Measurements from ENCODE around the gene CLDN4. TPM values are rescaled to one million over a fixed set of nuclear protein-coding genes. Genes with fewer than 3 reads are reported as not detected.

The CLDN4 gene
- total RNA-seq, 2 experiments from 2014 or later: 0.16 to 0.29 TPM

DNA sequence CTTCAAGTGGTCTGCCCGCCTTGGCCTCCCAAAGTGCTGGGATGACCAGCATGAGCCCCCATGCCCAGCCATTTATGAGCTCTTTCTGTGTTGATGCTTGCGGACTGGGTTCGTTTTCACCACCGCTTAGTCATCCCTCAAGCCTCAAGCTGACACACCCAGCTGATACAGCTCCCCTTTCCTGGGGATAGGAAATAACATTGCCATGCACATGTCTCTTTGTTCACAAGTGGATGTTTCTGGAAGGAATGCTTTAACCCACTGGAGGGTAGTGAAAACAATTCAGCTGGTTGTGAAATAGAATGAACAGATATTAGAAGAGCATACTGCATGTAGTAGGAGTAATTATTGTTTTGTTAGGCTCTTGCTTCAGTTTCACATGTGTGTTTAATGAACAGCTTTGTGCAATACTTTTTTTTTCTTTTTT, 20.0 kb downstream of the CLDN4 start:
- ATAC-seq (no peak), DNase-seq (no peak)
- no peaks in the 10 kb centered on the region for H3K36me3 Mint-ChIP-seq (ENCODE audit: low read depth)
- H3K27me3 Mint-ChIP-seq (ENCODE audit: low read depth): peaks cover 14% of the 10 kb centered on the region
- H3K4me1 Mint-ChIP-seq (ENCODE audit: low read depth): peaks cover 21% of the 10 kb centered on the region
- no peak overlapping the region for H3K27ac Mint-ChIP-seq
- ChIA-PET POLR2A (no interaction called here), CTCF (interaction anchor here (1.0 kb wide), 1 partner anchor 18 kb away, joined by 4 read pairs; no protein-coding TSS in a partner anchor)
- no peaks in the 10 kb centered on the region for H3K9me3 Mint-ChIP-seq (ENCODE audit: insufficient read depth)
- H3K4me3 Mint-ChIP-seq: no peak overlapping the region

DNA sequence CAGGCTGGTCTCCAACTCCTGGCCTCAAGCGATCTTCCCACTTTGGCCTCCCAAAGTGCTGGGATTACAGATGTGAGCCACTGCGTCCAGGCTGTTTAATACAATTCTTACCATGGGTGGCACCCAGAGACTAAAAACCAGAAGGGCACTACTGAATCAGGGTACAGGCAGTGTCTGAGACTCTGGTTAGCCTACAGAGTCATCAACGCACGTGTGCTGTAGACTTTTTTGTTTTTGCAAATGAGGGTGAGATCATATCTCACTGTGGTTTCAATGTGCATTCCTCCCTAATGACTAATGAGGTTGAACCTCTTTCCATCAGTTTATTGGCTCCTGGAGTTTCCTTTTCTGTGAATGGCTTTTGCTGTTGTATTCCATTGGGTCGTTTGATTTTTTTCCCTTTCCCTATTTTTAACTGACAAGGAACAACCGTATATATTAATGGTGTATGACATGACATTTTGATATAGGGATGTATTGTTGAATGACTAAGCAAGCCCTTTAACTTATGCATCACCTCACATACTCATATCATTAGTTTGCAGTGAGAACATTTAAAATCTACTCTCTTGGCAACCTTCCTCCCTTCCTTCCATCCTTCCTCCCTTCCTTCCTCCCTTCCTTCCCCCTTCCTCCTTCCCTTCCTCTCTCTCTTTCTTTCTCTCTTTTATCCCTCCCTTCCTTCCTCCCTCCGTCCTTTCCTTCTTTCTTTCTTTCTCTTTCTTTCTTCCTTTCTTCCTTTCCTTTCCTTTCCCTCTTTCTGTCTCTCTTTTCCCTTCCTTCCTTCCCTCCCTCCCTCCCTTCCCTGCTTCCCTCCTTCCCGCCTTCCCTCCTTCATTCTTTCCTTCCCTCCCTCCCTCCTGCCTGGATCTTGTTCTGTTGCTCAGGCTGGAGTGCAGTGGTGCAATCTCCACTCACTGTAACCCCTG, 20.9 kb downstream of the CLDN4 start:
- POLR2A ChIA-PET: no interaction called here
- Mint-ChIP-seq H3K27me3 (ENCODE audit: low read depth) (peaks cover 16% of the 10 kb centered on the region), H3K27ac (no peak overlapping the region), H3K9me3 (ENCODE audit: insufficient read depth) (no peaks in the 10 kb centered on the region), H3K4me3 (no peak overlapping the region), H3K4me1 (ENCODE audit: low read depth) (peaks cover 24% of the 10 kb centered on the region), H3K36me3 (ENCODE audit: low read depth) (no peaks in the 10 kb centered on the region)
- ATAC-seq (peak; percentile 65), DNase-seq (peak; percentile 37)
- CTCF ChIA-PET: interaction anchor here (1.0 kb wide), 1 partner anchor 25 kb away, joined by 3 read pairs; no protein-coding TSS in a partner anchor

GRCh38 chr7:73852500-73852899, 21.7 kb downstream of the CLDN4 start:
- peaks cover 24% of the 10 kb centered on the region for H3K4me1 Mint-ChIP-seq (ENCODE audit: low read depth)
- ChIA-PET POLR2A (no interaction called here), CTCF (interaction anchor here (1.0 to 4.5 kb wide), 2 partner anchors 26 to 41 kb away, joined by 3 to 42 read pairs; no protein-coding TSS in a partner anchor)
- no peak overlapping the region for H3K4me3 Mint-ChIP-seq
- H3K36me3 Mint-ChIP-seq (ENCODE audit: low read depth): no peaks in the 10 kb centered on the region
- no peaks in the 10 kb centered on the region for H3K9me3 Mint-ChIP-seq (ENCODE audit: insufficient read depth)
- peaks cover 18% of the 10 kb centered on the region for H3K27me3 Mint-ChIP-seq (ENCODE audit: low read depth)
- no peak for ATAC-seq
- H3K27ac Mint-ChIP-seq: no peak overlapping the region
- no peak for DNase-seq

DNA sequence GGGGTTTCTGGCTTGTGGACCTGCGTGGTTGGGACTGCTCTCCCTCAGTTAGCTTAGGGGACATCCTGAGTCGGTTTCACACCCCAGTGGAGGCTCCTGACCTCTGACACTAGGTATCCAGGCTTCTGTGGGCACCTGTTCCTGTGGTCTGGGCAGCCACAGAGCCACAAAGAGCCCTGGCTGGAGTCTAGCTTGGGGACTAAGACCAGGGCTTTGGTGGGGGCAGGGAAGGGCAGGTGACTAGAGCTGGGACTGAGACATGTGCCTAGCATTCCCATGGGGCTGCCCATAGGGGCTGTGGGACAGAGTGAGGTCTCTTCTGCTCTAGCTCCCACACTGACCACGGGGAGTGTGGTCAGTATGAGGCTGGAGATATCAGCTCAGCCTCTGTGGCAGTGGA, 26.1 kb downstream of the CLDN4 start:
- Mint-ChIP-seq H3K36me3 (ENCODE audit: low read depth) (no peaks in the 10 kb centered on the region), H3K4me1 (ENCODE audit: low read depth) (peaks cover 12% of the 10 kb centered on the region), H3K9me3 (ENCODE audit: insufficient read depth) (no peaks in the 10 kb centered on the region), H3K27me3 (ENCODE audit: low read depth) (peaks cover 24% of the 10 kb centered on the region), H3K4me3 (no peak overlapping the region), H3K27ac (no peak overlapping the region)
- DNase-seq (no peak), ATAC-seq (no peak)
- POLR2A ChIA-PET: interaction anchor here (1.0 to 1.1 kb wide), 2 partner anchors 29 to 182 kb away, joined by 3 to 5 read pairs; no protein-coding TSS in a partner anchor
- CTCF ChIA-PET: interaction anchor here (1.3 to 4.5 kb wide), 4 partner anchors 14 to 122 kb away, joined by 5 to 42 read pairs (median 13); partner anchors contain the start of genes ABHD11 and METTL27

DNA sequence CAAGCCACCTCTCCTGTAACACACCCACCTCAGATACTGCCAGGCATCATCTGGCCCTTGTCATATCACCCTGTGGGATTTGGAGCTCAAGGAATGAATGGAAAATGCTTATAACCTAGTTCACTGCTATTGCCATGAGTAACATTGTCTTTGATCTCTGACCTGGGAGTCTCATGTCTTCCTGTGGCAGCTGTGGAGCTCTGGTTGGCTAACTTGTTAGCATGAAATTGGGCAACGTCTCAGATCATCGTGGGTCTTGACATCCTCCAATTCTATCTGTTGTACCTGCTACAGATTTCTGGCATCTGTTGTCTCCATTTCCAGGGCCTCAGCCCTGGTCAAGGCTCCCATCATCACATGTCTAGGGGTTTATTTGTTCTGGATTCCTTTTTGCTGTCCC, 28.0 kb downstream of the CLDN4 start:
- DNase-seq (no peak), ATAC-seq (no peak)
- H3K4me1 Mint-ChIP-seq (ENCODE audit: low read depth): peaks cover 10% of the 10 kb centered on the region
- no peaks in the 10 kb centered on the region for H3K9me3 Mint-ChIP-seq (ENCODE audit: insufficient read depth)
- ChIA-PET CTCF (interaction anchor here (0.7 kb wide), 1 partner anchor 323 kb away, joined by 3 read pairs; no protein-coding TSS in a partner anchor), POLR2A (no interaction called here)
- no peak overlapping the region for H3K4me3 Mint-ChIP-seq
- H3K27ac Mint-ChIP-seq: no peak overlapping the region
- no peaks in the 10 kb centered on the region for H3K36me3 Mint-ChIP-seq (ENCODE audit: low read depth)
- peaks cover 17% of the 10 kb centered on the region for H3K27me3 Mint-ChIP-seq (ENCODE audit: low read depth)

DNA sequence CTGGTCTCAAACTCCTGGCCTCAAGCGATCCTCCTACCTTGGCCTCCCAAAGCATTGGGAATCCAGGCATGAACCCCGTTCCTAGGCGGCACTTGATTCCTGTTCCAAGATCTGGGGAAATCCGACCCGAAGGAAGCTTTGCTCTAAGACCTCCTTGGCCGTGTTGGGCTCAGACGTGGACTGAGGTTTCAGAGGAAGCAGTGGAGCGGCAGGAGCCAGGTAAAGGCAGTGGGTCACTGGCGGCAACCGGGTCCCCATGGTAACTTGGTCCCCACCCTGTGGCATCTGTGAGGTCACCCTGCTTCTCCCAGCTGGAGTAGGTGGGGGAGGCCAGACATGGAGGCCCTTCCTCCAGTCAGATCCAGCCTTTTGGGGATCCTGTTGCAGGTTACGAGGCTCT, 30.1 kb downstream of the CLDN4 start, which contains the start of gene TMEM270:
TMEM270 (plus strand) TSS at position 301 of the 400 bp plus-strand sequence; CDS start at position 337, 36 bp downstream.
- Mint-ChIP-seq H3K36me3 (ENCODE audit: low read depth) (no peaks in the 10 kb centered on the region), H3K9me3 (ENCODE audit: insufficient read depth) (no peaks in the 10 kb centered on the region), H3K27me3 (ENCODE audit: low read depth) (peaks cover 12% of the 10 kb centered on the region), H3K4me1 (ENCODE audit: low read depth) (peaks cover 2% of the 10 kb centered on the region), H3K4me3 (no peak within 1 kb of the TSS), H3K27ac (no peak within 1 kb of the TSS)
- POLR2A ChIA-PET: interaction anchor here (0.6 kb wide), 1 partner anchor 27 kb away, joined by 3 read pairs; no protein-coding TSS in a partner anchor
- DNase-seq: no peak
- no peak for ATAC-seq
- CTCF ChIA-PET: no interaction called here

DNA sequence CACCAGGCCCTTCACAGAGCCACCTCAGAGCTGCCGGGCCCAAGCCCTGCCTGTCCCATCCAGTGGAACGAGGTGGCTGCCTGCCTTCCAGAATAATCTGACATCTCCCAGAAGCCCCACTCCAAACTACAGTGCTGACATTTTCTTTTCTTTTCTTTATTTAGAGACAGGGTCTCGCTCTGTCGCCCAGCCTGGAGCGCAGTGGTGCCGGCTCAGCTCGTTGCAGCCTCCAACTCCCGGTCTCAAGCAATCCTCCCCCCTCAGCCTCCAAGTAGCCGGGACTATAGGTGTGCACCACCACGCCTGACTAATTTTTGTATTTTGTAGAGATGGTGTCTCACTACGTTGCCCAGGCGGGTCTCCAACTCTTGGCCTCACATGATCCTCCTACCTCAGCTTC, 30.5 kb downstream of the CLDN4 start:
- H3K4me1 Mint-ChIP-seq (ENCODE audit: low read depth): no peaks in the 10 kb centered on the region
- H3K27me3 Mint-ChIP-seq (ENCODE audit: low read depth): peaks cover 12% of the 10 kb centered on the region
- ChIA-PET POLR2A (interaction anchor here (0.6 kb wide), 2 partner anchors 27 to 218 kb away, joined by 3 to 4 read pairs; no protein-coding TSS in a partner anchor), CTCF (no interaction called here)
- ATAC-seq (no peak), DNase-seq (no peak)
- H3K27ac Mint-ChIP-seq: no peak overlapping the region
- no peaks in the 10 kb centered on the region for H3K36me3 Mint-ChIP-seq (ENCODE audit: low read depth)
- no peaks in the 10 kb centered on the region for H3K9me3 Mint-ChIP-seq (ENCODE audit: insufficient read depth)
- H3K4me3 Mint-ChIP-seq: no peak overlapping the region

DNA sequence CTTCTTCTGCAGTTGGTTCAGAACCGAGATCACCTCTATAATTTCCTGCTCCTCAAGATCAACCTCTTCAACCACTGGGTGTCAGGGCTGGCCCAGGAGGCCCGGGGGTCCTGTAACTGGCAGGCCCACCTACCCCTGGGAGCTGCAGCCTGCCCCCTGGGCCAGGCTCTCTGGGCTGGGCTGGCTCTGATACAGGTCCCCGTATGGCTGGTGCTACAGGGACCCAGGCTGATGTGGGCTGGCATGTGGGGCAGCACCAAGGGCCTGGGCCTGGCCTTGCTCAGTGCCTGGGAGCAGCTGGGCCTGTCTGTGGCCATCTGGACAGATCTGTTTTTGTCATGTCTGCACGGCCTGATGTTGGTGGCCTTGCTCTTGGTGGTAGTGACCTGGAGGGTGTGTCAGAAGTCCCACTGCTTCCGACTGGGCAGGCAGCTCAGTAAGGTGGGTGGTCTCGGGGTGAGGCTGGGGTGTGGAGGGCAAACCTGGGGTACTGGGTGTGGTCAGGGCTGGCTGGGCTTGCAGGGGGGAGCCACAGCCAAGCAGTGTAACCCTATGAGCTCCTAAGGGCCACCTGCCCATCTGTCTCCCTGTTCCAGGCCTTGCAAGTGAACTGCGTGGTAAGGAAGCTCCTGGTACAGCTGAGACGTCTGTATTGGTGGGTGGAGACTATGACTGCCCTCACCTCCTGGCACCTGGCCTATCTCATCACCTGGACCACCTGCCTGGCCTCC, 34.4 kb downstream of the CLDN4 start:
- H3K27ac Mint-ChIP-seq: no peak overlapping the region
- H3K27me3 Mint-ChIP-seq (ENCODE audit: low read depth): no peaks in the 10 kb centered on the region
- no peaks in the 10 kb centered on the region for H3K36me3 Mint-ChIP-seq (ENCODE audit: low read depth)
- ChIA-PET POLR2A (no interaction called here), CTCF (interaction anchor here (0.9 to 1.9 kb wide), 2 partner anchors 161 to 165 kb away, joined by 3 to 8 read pairs; no protein-coding TSS in a partner anchor)
- no peak overlapping the region for H3K4me3 Mint-ChIP-seq
- no peaks in the 10 kb centered on the region for H3K9me3 Mint-ChIP-seq (ENCODE audit: insufficient read depth)
- ATAC-seq (no peak), DNase-seq (no peak)
- no peaks in the 10 kb centered on the region for H3K4me1 Mint-ChIP-seq (ENCODE audit: low read depth)

DNA sequence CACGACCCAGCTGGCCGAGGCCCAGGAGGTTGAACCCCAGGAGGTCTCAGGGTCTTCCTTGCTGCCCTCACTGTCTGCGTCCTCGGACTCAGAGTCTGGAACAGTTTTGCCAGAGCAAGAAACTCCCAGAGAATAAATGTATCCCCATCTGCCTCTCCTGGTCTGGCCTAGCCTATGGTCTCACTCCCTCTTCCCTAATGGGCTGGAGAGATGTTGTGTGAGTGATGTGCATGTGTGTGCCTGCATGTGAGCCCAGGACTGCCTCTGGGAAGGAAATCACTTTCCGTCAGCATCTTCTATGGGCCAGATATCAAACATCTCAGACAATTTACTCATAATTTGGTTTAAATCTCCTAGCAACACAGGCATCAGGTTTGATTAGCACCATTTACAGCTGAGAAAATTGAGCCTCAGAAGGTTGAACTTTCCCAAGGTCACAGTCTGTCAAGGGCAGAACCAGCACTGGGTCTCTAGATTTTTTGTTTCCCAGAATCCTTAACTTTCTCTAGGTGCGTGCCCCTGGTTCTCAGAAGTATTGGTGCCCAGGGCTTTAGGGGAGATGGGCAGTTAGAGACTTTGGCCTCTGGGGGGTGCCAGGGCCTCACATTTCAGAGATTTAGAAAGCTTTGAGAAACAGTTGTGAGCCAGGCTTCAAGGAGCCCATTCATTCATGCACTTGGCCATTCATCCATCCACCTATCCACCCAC, 35.1 kb downstream of the CLDN4 start:
- Mint-ChIP-seq H3K27me3 (ENCODE audit: low read depth) (no peaks in the 10 kb centered on the region), H3K4me1 (ENCODE audit: low read depth) (no peaks in the 10 kb centered on the region), H3K27ac (no peak overlapping the region), H3K4me3 (no peak overlapping the region), H3K36me3 (ENCODE audit: low read depth) (no peaks in the 10 kb centered on the region), H3K9me3 (ENCODE audit: insufficient read depth) (no peaks in the 10 kb centered on the region)
- ATAC-seq (no peak), DNase-seq (peak; percentile 28)
- CTCF ChIA-PET: interaction anchor here (1.0 to 1.9 kb wide), 2 partner anchors 113 to 160 kb away, joined by 3 to 8 read pairs; no protein-coding TSS in a partner anchor
- POLR2A ChIA-PET: no interaction called here

DNA sequence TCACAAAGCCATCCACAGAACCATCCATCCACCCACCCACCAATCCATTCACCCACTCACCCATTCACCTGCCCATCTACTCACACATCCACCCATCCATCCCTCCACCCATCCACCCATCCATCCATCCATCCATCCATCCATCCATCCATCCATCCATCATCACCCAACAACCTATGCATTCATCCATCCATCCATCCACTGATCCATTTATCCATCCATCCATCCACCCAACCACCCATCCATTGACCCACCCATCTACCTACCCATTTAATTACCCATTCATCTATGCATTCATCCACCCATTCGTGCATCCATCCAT, 35.6 kb downstream of the CLDN4 start:
- Mint-ChIP-seq H3K27me3 (ENCODE audit: low read depth) (no peaks in the 10 kb centered on the region), H3K27ac (no peak overlapping the region), H3K4me1 (ENCODE audit: low read depth) (no peaks in the 10 kb centered on the region), H3K4me3 (no peak overlapping the region), H3K36me3 (ENCODE audit: low read depth) (no peaks in the 10 kb centered on the region), H3K9me3 (ENCODE audit: insufficient read depth) (no peaks in the 10 kb centered on the region)
- ChIA-PET CTCF (interaction anchor here (1.0 to 1.9 kb wide), 2 partner anchors 113 to 160 kb away, joined by 3 to 8 read pairs; no protein-coding TSS in a partner anchor), POLR2A (no interaction called here)
- no peak for DNase-seq
- no peak for ATAC-seq

DNA sequence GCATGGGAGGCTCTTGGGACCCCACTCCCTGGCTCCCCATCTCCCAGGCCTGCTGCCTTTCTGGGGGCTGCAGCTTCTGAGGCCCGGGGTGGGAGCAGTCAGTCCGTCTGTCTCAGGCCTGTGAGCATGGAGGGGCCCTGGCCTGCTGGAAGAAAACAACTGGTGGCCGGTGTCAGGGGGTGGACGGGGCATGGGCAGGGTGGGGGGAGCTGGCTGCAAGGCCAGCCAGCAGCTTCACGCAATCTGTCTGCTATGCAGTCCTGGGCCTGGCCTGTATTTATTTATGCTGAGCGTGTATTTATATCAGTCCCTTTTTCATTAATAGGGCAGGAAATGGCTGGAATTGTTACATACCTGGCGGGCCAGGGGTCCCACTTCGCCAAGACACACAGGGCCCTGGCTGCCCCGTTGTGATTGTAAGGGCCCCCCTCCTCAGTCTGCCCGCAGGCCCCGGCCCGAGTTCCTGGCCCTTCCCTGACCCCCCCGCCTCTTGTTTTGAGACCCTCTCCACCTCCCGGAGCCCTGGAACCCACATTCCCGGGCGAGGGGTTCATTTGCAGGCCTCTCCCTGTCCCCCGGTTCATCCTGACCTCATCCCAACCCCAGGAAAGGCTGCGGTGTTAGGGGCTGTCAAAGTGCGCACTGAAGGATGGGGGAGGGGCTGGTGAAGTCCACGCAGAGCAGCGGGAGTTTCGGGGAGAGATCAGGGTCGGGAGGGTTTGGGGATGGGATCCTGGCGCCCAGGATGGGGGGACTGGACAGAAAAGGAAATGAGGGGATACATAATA, 38.4 kb downstream of the CLDN4 start:
- ATAC-seq (no peak), DNase-seq (no peak)
- no peak overlapping the region for H3K4me3 Mint-ChIP-seq
- POLR2A ChIA-PET: no interaction called here
- no peaks in the 10 kb centered on the region for H3K36me3 Mint-ChIP-seq (ENCODE audit: low read depth)
- no peaks in the 10 kb centered on the region for H3K9me3 Mint-ChIP-seq (ENCODE audit: insufficient read depth)
- no peaks in the 10 kb centered on the region for H3K4me1 Mint-ChIP-seq (ENCODE audit: low read depth)
- H3K27me3 Mint-ChIP-seq (ENCODE audit: low read depth): no peaks in the 10 kb centered on the region
- CTCF ChIA-PET: no interaction called here
- H3K27ac Mint-ChIP-seq: no peak overlapping the region

All from activated CD8-positive, alpha-beta T cell treated with anti-CD3 and anti-CD28 coated beads, Interleukin-2, amount 10 ng/mL, durations not matched to agents 7 days and 5 days (primary cell).